Measurements from ENCODE around the gene CERS6.
"Not testable (repeated sequence)": the region's sequence is repeated elsewhere in the genome, so short reads cannot be mapped to it uniquely, and the experiment has no call there.

Gene CERS6

GRCh38 chr2:168787098-168787781 is 331.2 kb downstream of the CERS6 start:
- DNase-seq, result no peak

GRCh38 chr2:168787782-168788376 is 331.8 kb downstream of the CERS6 start:
- no peak for DNase-seq

GRCh38 chr2:168789776-168790175 is 333.7 kb downstream of the CERS6 start:
- DNase-seq, result no peak

GRCh38 chr2:168790226-168790902 is 334.3 kb downstream of the CERS6 start:
- no peak for DNase-seq

- not testable (repeated sequence) for DNase-seq
Measured at GRCh38 chr2:168791140-168791539, 335.1 kb downstream of the CERS6 start.

GRCh38 chr2:168793596-168793995 is 337.5 kb downstream of the CERS6 start:
- DNase-seq, result no peak

GRCh38 chr2:168794968-168795367 is 338.9 kb downstream of the CERS6 start:
- no peak for DNase-seq

- DNase-seq, result no peak
Measured at GRCh38 chr2:168796090-168796577, 340.1 kb downstream of the CERS6 start.

GRCh38 chr2:168796583-168797285 is 340.7 kb downstream of the CERS6 start:
- DNase-seq, result no peak

GRCh38 chr2:168797286-168797655 is 341.2 kb downstream of the CERS6 start:
- DNase-seq, result no peak

- DNase-seq, result no peak
Measured at GRCh38 chr2:168798076-168798887, 342.2 kb downstream of the CERS6 start.

GRCh38 chr2:168798888-168799410 is 342.9 kb downstream of the CERS6 start:
- DNase-seq, result no peak

- no peak for DNase-seq
Measured at GRCh38 chr2:168801471-168801870, 345.4 kb downstream of the CERS6 start.

GRCh38 chr2:168801961-168802858 is 346.1 kb downstream of the CERS6 start, which contains the start of gene NOSTRIN:
NOSTRIN (plus strand) TSS chr2:168802637; CDS start chr2:168802647, 10 bp downstream.
- DNase-seq, result no peak

GRCh38 chr2:168802859-168803725 is 347.0 kb downstream of the CERS6 start:
- DNase-seq, result no peak

- DNase-seq, result no peak
Measured at GRCh38 chr2:168804214-168804613, 348.1 kb downstream of the CERS6 start.

- DNase-seq, result no peak
Measured at GRCh38 chr2:168805615-168806014, 349.5 kb downstream of the CERS6 start.

- no peak for DNase-seq
Measured at GRCh38 chr2:168809537-168809936, 353.5 kb downstream of the CERS6 start.

- DNase-seq, result no peak
Measured at GRCh38 chr2:168810235-168810634, 354.2 kb downstream of the CERS6 start.

- no peak for DNase-seq
Measured at GRCh38 chr2:168811696-168812095, 355.6 kb downstream of the CERS6 start.
